Measurements from ENCODE around the gene SPIN4.
"Not testable (repeated sequence)": the region's sequence is repeated elsewhere in the genome, so short reads cannot be mapped to it uniquely, and the experiment has no call there.

SPIN4 gene

DNA sequence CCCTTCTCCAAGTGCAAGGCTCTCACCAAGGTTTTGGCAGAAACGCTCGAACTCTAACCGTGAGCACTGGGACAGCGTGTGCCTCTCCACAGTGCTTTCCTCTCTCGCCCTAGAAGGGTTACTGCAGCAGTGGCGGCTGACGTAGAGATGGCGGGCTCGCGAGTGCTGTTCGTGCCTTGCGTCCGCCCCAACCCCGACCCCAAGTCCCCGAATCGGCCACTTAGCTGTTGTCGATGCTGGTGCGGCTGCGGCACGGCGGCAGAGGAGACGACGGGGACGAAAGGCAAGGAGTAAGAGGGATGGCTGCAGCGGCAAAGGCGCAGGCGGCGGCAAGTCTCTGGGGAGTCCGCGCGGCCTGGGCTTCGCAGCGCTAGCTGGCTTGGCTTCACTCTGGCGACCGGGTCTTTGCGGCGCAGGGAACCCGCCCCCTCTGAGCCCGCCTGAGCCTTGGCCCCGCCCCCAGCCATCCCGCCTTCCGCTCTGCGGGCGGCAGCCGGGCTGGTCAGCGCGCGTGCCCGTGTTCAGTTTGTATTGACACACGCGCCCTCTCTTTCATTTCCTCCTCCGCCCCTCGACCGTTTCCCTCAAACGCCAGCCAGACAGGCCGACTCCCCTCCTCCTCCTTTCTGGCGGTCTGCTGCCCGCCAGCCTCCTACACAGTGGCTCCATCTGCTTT lies at the start of gene SPIN4:
TSS of gene SPIN4 (minus strand) at position 392 of the 676 bp plus-strand sequence. CDS start 513 bp downstream, outside the sequence.
- DNase-seq: peak; percentile 89 to 95

DNA sequence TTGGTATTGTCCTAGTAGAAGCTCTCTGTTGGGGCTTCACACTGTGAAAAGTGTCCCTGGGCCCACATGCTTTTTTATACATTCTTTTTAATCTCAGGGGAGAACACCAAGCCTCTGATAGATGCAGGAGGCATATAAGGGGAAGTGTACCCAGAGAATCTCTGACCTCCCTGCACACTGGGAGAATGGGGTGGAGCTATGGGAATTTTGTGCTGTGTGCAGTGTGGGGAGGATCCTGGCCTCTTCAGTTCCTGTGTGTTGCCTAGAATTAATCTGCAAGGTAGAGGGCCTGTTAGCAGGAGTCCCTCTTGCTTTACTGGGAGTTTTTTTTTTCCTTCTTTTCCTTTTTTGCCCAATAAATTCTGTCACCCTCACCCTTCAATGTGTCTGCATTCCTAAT lies 49.2 kb upstream of the SPIN4 start:
- no peak for DNase-seq

DNA sequence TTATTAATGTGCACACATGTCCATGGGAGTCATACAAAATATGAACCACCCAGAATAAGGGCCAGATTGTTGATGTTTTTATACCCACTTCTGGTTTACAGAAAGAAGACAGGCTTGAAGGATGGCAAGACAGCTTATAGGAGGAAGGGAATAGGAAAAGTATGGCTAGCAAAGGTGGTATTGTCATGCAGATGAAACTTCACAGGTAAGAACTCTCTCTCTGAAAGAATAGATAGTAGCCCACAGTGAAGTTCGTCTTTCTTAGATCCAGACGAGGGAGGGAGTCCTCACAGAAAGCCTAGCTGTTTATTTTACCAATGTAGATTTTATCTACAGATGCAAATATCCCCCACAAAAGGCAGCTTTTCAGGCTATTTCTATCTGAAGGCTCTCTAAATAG lies 43.7 kb upstream of the SPIN4 start:
- DNase-seq: no peak

- DNase-seq: not testable (repeated sequence)
Observed at GRCh38 chrX:63393094-63393493, 42.0 kb upstream of the SPIN4 start.

GRCh38 chrX:63387411-63387810 lies 36.3 kb upstream of the SPIN4 start:
- DNase-seq: no peak

- DNase-seq: not testable (repeated sequence)
Observed at GRCh38 chrX:63384263-63384662, 33.1 kb upstream of the SPIN4 start.

GRCh38 chrX:63373012-63373411 lies 21.9 kb upstream of the SPIN4 start:
- DNase-seq: not testable (repeated sequence)

DNA sequence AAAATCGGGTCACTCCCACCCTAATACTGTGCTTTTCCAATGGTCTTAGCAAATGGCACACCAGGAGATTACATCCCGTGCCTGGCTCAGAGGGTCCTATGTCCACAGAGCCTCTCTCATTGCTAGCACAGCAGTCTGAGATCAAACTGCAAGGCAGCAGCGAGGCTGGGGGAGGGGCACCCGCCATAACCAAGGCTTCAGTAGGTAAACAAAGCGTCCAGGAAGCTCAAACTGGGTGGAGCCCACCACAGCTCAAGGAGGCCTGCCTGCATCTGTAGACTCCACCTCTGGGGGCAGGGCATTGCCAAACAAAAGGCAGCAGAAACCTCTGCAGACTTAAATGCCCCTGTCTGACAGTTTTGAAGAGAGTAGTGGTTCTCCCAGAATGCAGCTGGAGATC lies 16.6 kb upstream of the SPIN4 start:
- DNase-seq: not testable (repeated sequence)

DNA sequence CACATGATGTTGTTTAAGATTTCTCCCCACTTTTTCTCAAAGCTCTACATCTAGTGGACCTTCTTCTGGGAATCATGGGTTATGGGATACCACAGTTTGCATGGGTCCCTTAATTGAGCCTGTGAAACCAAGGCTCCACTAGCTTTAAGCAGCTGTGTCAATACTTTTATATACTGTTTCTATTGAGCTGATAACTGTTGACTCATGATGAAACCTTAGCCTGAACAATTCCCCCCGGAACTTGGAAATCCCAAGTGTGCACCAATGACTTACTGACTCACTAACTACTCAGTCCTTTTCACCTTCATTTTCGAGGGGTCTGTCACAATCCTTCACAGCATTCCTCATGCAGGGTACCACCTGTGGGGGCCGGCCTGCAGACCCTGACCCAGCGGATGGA lies 12.7 kb upstream of the SPIN4 start:
- DNase-seq: no peak

DNA sequence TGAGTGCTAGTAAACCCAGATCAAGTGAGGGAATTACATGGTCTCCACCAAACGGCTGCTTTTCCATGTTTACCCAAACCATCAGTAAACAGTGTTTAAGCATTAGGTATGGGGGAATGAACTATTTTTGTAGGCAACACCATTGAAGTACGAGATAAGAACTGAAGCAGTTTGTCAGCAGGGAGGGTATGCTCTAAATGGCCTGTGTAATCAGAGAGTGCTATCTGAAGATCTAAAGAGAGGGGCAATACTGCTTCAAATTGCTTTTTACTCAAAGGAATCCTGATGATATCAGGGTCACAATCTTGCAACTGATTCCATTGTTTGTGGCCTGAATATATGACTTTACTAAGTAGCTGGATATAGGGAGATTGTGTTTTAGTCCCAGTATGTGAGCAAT lies 10.4 kb upstream of the SPIN4 start:
- DNase-seq: no peak

GRCh38 chrX:63354484-63354883 lies 3.4 kb upstream of the SPIN4 start:
- no peak for DNase-seq

- DNase-seq: peak in 1 of 2 experiments; percentile 64
Observed at GRCh38 chrX:63350465-63350877, 661 bp downstream of the SPIN4 start.

DNA sequence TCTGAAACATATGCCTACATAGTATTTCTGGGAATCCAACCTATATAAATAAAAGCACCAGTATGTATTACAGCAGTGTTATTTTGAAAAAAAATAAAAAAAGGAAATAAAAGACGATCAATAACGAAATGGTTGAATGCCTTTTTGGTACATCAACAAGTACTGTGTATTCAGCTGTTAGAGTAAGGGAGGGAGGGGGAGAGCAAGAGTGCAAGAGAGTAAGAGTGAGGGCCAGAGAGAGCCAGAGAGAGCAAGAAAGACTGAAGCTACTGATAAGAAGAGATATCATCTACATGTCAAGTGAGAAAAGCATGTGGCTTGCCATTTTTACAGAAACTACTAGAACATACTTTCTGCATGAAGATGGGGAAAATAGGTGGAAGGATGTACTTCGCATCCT lies 1.8 kb downstream of the SPIN4 start:
- DNase-seq: peak; percentile 26 to 31

GRCh38 chrX:63330681-63331080 lies 20.5 kb downstream of the SPIN4 start:
- DNase-seq: no peak

DNA sequence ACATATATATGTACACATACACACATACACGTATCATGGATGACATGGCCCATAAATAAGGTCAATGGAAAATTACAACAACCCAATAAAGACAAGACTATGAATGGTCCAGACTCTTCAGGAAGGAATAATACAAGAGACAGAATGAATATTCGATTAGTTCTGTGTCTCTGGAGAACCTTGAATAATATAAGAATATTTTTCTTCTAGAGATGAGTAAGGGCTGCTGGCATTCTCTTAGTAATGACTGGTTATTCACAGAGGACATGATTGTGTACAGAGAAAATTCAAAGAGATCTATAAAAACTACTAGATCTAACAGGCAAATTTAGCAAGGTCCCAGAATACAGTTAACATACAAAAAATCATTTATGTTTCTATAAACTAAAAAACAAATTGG lies 23.3 kb downstream of the SPIN4 start:
- no peak for DNase-seq

DNA sequence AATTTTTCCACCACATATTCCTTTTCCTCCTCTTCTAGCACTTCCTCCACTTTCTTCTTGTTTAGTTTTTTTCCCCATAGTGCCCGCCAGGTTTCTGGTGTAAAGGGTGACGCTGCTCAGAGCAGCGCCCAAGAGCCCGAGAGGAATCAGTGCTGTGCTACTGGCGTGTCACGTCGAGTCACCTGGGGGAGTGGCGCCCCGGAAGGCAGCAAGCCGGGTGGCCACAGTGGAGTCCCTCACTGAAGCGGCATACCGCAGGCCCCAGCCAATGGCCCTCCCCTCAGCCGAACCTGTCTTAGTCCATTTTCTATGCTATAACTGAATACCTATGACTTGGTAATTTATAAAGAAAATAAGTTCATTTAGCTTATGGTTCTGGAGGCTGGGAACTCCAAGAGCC lies 51.5 kb downstream of the SPIN4 start:
- DNase-seq: no peak
